22Rv1 (cell line): ENCODE data around the gene KLB.

ENCODE experiments used
- ZFX ChIP-seq: fragments of 450-650 bp; IDR thresholded peaks from 2 replicates; pipeline ENCODE4 v1.6.1; 2017; ENCODE audit warnings: antibody characterized with exemption, borderline replicate concordance
- TF ChIP-seq, protein P1 (sequence below): fragments of 450-650 bp; IDR thresholded peaks from 2 replicates; pipeline ENCODE4 v1.5.1; 2017; ENCODE audit warnings: mild to moderate bottlenecking

DNA sequence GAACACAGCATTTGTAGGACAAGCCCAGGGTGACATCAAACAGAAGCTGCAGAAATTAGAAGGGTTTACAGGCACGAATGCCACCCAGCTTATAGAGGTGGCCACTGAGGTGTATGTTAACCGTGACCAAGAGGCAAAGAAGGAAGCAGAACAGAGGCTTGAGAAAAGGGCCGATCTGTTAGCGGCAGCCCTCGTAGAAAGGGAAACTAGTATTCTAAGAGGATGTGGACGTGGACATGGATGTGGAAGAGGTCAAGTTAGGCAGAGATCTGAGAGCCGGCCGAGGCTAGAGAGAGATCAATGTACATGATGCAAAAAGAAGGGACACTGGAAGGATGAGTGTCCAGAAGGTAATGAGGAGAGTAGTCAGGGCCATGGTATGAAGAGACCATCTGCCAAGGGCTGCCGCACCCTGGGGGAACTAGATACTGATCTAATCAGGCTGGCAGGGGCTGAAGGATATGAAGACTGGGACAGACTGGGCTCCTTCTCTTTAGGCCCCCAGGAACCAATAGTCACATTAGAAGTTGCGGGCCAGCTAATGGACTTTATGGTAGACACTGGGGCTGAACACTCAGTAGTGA lies 79.6 kb downstream of the KLB start:
- TF ChIP-seq, protein P1, sequence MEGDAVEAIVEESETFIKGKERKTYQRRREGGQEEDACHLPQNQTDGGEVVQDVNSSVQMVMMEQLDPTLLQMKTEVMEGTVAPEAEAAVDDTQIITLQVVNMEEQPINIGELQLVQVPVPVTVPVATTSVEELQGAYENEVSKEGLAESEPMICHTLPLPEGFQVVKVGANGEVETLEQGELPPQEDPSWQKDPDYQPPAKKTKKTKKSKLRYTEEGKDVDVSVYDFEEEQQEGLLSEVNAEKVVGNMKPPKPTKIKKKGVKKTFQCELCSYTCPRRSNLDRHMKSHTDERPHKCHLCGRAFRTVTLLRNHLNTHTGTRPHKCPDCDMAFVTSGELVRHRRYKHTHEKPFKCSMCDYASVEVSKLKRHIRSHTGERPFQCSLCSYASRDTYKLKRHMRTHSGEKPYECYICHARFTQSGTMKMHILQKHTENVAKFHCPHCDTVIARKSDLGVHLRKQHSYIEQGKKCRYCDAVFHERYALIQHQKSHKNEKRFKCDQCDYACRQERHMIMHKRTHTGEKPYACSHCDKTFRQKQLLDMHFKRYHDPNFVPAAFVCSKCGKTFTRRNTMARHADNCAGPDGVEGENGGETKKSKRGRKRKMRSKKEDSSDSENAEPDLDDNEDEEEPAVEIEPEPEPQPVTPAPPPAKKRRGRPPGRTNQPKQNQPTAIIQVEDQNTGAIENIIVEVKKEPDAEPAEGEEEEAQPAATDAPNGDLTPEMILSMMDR = no peak
- TF ChIP-seq ZFX = no peak
